HG02642 (cell line): ENCODE data around the gene VSIG1.

Experiments used
- ATAC-seq: cut with Tn5 transposase; IDR thresholded peaks from one replicate; pipeline ENCODE4 v1.9.1; 2021; ENCODE audit warnings: mild to moderate bottlenecking; ENCODE audit not compliant: unreplicated experiment, poor library complexity

The VSIG1 gene

DNA sequence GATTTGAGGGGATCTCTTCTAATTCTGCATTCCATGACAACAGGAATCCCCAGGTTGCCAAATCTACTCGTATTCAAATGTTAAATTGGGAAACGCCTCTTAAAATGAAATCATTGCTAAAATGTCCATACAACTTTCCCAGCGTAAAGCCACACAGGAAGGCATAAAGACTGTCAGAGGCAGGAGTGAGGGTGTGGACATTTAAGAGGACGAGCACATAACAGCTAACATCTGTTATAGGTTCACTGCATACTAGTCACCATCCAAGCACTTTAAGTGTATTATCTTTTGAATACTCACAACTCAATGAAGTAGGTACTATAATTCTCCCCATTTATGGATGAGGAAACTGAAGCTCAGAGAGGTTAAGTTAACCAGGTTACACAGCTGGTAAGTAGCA, 82.3 kb downstream of the VSIG1 start:
- ATAC-seq, result no peak
